H9 (cell line): ENCODE data around the gene NPLOC4. TPM values are rescaled to one million over a fixed set of nuclear protein-coding genes. Genes with fewer than 3 reads are reported as not detected.

Experiments used
- DNase-seq: peaks from one replicate; pipeline ENCODE4 v3.0.0-alpha.2; 2017
- H2AFZ ChIP-seq: one replicate; pipeline ENCODE4 v1.6.1; 2013; ENCODE audit warnings: mild to moderate bottlenecking, low read length, control low read depth, moderate library complexity
- H2AK5ac ChIP-seq: 2 replicates; pipeline ENCODE4 v1.6.1; 2013; ENCODE audit warnings: low read length, control low read depth, mixed read lengths; ENCODE audit not compliant: insufficient read length
- H2BK120ac ChIP-seq: one replicate; pipeline ENCODE4 v1.6.1; 2013; ENCODE audit warnings: low read depth, mild to moderate bottlenecking, low read length, control low read depth, inconsistent platforms; ENCODE audit not compliant: poor library complexity, severe bottlenecking
- H2BK12ac ChIP-seq: 2 replicates; pipeline ENCODE4 v1.6.1; 2013; ENCODE audit warnings: low read length, control low read depth, mixed read lengths, low read depth; ENCODE audit not compliant: insufficient read length
- H2BK15ac ChIP-seq: 2 replicates; pipeline ENCODE4 v1.6.1; 2013; ENCODE audit warnings: low read depth, low read length, control low read depth
- H2BK20ac ChIP-seq: one replicate; pipeline ENCODE4 v1.6.1; 2013; ENCODE audit warnings: low read depth, mild to moderate bottlenecking, low read length, control low read depth, inconsistent platforms; ENCODE audit not compliant: poor library complexity, severe bottlenecking
- H2BK5ac ChIP-seq: 2 replicates; pipeline ENCODE4 v1.6.1; 2013; ENCODE audit warnings: low read length, control low read depth, mixed read lengths; ENCODE audit not compliant: insufficient read length
- H3K14ac ChIP-seq: 2 replicates; pipeline ENCODE4 v1.6.1; 2013; ENCODE audit warnings: low read length, control low read depth; ENCODE audit not compliant: insufficient read depth
- H3K18ac ChIP-seq: 2 replicates; pipeline ENCODE4 v1.6.1; 2013; ENCODE audit warnings: low read depth, mild to moderate bottlenecking, mixed read lengths, low read length, control low read depth; ENCODE audit not compliant: insufficient read length
- H3K23ac ChIP-seq: 2 replicates; pipeline ENCODE4 v1.6.1; 2013; ENCODE audit warnings: low read length, control low read depth, mixed read lengths, low read depth; ENCODE audit not compliant: insufficient read length
- H3K23me2 ChIP-seq: 2 replicates; pipeline ENCODE4 v1.6.1; 2013; ENCODE audit warnings: low read depth, mild to moderate bottlenecking, mixed read lengths, low read length, control low read depth; ENCODE audit not compliant: insufficient read length, poor library complexity, severe bottlenecking
- H3K27ac ChIP-seq: 2 replicates; pipeline ENCODE4 v1.5.1; 2013; ENCODE audit warnings: low read length, control low read depth, mixed read lengths, low read depth; ENCODE audit not compliant: insufficient read length
- H3K27me3 ChIP-seq: 2 replicates; pipeline ENCODE4 v1.6.1; 2013; ENCODE audit warnings: low read length, control low read depth, inconsistent platforms; ENCODE audit not compliant: insufficient read depth
- H3K4ac ChIP-seq: 2 replicates; pipeline ENCODE4 v1.6.1; 2013; ENCODE audit warnings: low read depth, mild to moderate bottlenecking, control low read depth, inconsistent platforms, low read length, moderate library complexity
- H3K4me1 ChIP-seq: 2 replicates; pipeline ENCODE4 v1.6.1; 2013; ENCODE audit warnings: low read length, control low read depth, inconsistent platforms; ENCODE audit not compliant: insufficient read depth
- H3K4me2 ChIP-seq: 2 replicates; pipeline ENCODE4 v1.6.1; 2013; ENCODE audit warnings: low read length, control low read depth, mixed read lengths; ENCODE audit not compliant: insufficient read length, insufficient read depth
- H3K56ac ChIP-seq: 2 replicates; pipeline ENCODE4 v1.6.1; 2013; ENCODE audit warnings: low read depth, mild to moderate bottlenecking, mixed read lengths, low read length, control low read depth; ENCODE audit not compliant: insufficient read length
- H3K79me1 ChIP-seq: 2 replicates; pipeline ENCODE4 v1.6.1; 2013; ENCODE audit warnings: low read depth, mild to moderate bottlenecking, moderate library complexity, low read length, control low read depth, inconsistent platforms; ENCODE audit not compliant: insufficient read depth, poor library complexity, severe bottlenecking
- H3K79me2 ChIP-seq: 2 replicates; pipeline ENCODE4 v1.6.1; 2013; ENCODE audit warnings: low read length, control low read depth, inconsistent platforms; ENCODE audit not compliant: insufficient read depth
- H3K9ac ChIP-seq: 2 replicates; pipeline ENCODE4 v1.6.1; 2013; ENCODE audit warnings: low read length, control low read depth, mixed read lengths; ENCODE audit not compliant: insufficient read length; ENCODE audit errors: extremely low read depth
- H3K9me3 ChIP-seq: one replicate; pipeline ENCODE4 v1.6.1; 2013; ENCODE audit warnings: low read depth, low read length, inconsistent platforms; ENCODE audit not compliant: control insufficient read depth
- H3T11ph ChIP-seq: one replicate; pipeline ENCODE4 v1.6.1; 2013; ENCODE audit warnings: mild to moderate bottlenecking, low read length, control low read depth, inconsistent platforms
- H4K20me1 ChIP-seq: one replicate; pipeline ENCODE4 v1.6.1; 2013; ENCODE audit not compliant: control insufficient read depth, insufficient read length, insufficient read depth
- H4K5ac ChIP-seq: 2 replicates; pipeline ENCODE4 v1.6.1; 2013; ENCODE audit warnings: low read depth, mild to moderate bottlenecking, mixed read lengths, low read length, control low read depth; ENCODE audit not compliant: insufficient read length
- H4K8ac ChIP-seq: replicated peaks from 2 replicates; pipeline ENCODE4 v1.6.1; 2013; ENCODE audit warnings: low read length, control low read depth, mixed read lengths, low read depth; ENCODE audit not compliant: insufficient read length
- H4K91ac ChIP-seq: 2 replicates; pipeline ENCODE4 v1.6.1; 2013; ENCODE audit warnings: low read depth, mild to moderate bottlenecking, moderate library complexity, mixed read lengths, low read length, control low read depth; ENCODE audit not compliant: insufficient read length
- H3K27ac Mint-ChIP-seq, 3 experiments: 2 replicates in 2 of 3; 3 replicates in 1 of 3; pipeline ENCODE4 v1.8.0; 2020 to 2021; ENCODE audit warnings: mixed read lengths in 3 of 3, mild to moderate bottlenecking in 1 of 3, moderate library complexity in 1 of 3
- H3K27me3 Mint-ChIP-seq: 2 replicates; pipeline ENCODE4 v1.8.0; 2021; ENCODE audit warnings: low read depth, mild to moderate bottlenecking, moderate library complexity, mixed read lengths
- H3K36me3 Mint-ChIP-seq, 3 experiments: 2 replicates in 2 of 3; 3 replicates in 1 of 3; pipeline ENCODE4 v1.8.0; 2020 to 2021; ENCODE audit warnings: low read depth in 3 of 3, mixed read lengths in 3 of 3; ENCODE audit not compliant: insufficient read depth in 1 of 3
- H3K4me1 Mint-ChIP-seq, 2 experiments: 2 replicates each; pipeline ENCODE4 v1.8.0; 2020; ENCODE audit warnings: mixed read lengths in 2 of 2
- H3K4me3 Mint-ChIP-seq, 2 experiments: 2 replicates in 1 of 2; 3 replicates in 1 of 2; pipeline ENCODE4 v1.8.0; 2020 to 2021; ENCODE audit warnings: mild to moderate bottlenecking in 2 of 2, mixed read lengths in 2 of 2, moderate library complexity in 1 of 2
- H3K9me3 Mint-ChIP-seq, 2 experiments: 2 replicates in 1 of 2; 3 replicates in 1 of 2; pipeline ENCODE4 v1.8.0; 2020; ENCODE audit warnings: mild to moderate bottlenecking in 2 of 2, mixed read lengths in 2 of 2, moderate library complexity in 1 of 2
- CTCF ChIP-seq: fragments of 200-600 bp; sonication (generic); conservative IDR thresholded peaks from 3 replicates; pipeline ENCODE4 v1.8.0; 2021; ENCODE audit warnings: antibody characterized with exemption, mild to moderate bottlenecking
- WGBS: extraction: QIAGEN DNeasy Blood & Tissue Kit; methylation state at CpG from one replicate; pipeline ENCODE4 v1.1.7; 2013; ENCODE audit warnings: missing lambda C conversion rate, low lambda C conversion rate, mixed read lengths; ENCODE audit not compliant: insufficient read length; ENCODE audit errors: extremely low coverage; 5-methylcytosine and 5-hydroxymethylcytosine counted together
- total RNA-seq: library from RNA; stranded (reverse); gene quantifications from 2 replicates; pipeline ENCODE4 v1.2.1, GENCODE V29; 2021

NPLOC4 gene
- total RNA-seq, 1 experiment from 2014 or later, result 103 TPM

GRCh38 chr17:81553018-81553615, 83.8 kb downstream of the NPLOC4 start:
- Histone ChIP-seq H3K9me3 (no peaks in the 10 kb centered on the region), H2BK5ac (no peak overlapping the region), H3K27ac (no peak overlapping the region), H3K14ac (no peak overlapping the region), H2BK12ac (no peak overlapping the region), H3K4me2 (peak overlapping the region; percentile 39), H3K23me2 (peaks cover 10% of the 10 kb centered on the region), H4K8ac (no peak overlapping the region), H3K9ac (peak overlapping the region; percentile 31), H3K23ac (no peak overlapping the region), H3K18ac (no peak overlapping the region), H2AK5ac (no peak overlapping the region), H3K27me3 (no peaks in the 10 kb centered on the region), H3K4ac (no peak overlapping the region), H3K56ac (no peak overlapping the region), H4K91ac (no peak overlapping the region), H2BK15ac (no peak overlapping the region), H3K79me2 (peaks cover 2% of the 10 kb centered on the region; the same call in 1 of the 2 replicates), H3T11ph (no peak overlapping the region), H4K20me1 (no peaks in the 10 kb centered on the region), H2BK120ac (no peak overlapping the region), H2BK20ac (no peak overlapping the region), H3K4me1 (peaks cover 3% of the 10 kb centered on the region; the same call in 1 of the 2 replicates), H2AFZ (no peak overlapping the region), H3K79me1 (peaks cover 5% of the 10 kb centered on the region), H4K5ac (no peak overlapping the region)
- Mint-ChIP-seq H3K27ac (peak overlapping the region; percentile 78 to 96 (median 87); a peak in 6 of 7 replicates), H3K36me3 (peaks cover 13 to 48% (median 38%) of the 10 kb centered on the region in 3 experiments; a peak in 6 of 7 replicates), H3K4me1 (peaks cover 16% of the 10 kb centered on the region in 2 experiments), H3K9me3 (no peaks in the 10 kb centered on the region; a peak in 1 of 5 replicates), H3K27me3 (no peaks in the 10 kb centered on the region), H3K4me3 (peak overlapping the region; percentile 84 to 89)
- DNase-seq, result peak; percentile 98
- no CpG with 5 or more reads among the region's 19 CpGs for WGBS
- no peak; the same call in 2 of the 3 replicates for TF ChIP-seq CTCF
